Measurements from ENCODE around the gene RHOB.

The RHOB gene

DNA sequence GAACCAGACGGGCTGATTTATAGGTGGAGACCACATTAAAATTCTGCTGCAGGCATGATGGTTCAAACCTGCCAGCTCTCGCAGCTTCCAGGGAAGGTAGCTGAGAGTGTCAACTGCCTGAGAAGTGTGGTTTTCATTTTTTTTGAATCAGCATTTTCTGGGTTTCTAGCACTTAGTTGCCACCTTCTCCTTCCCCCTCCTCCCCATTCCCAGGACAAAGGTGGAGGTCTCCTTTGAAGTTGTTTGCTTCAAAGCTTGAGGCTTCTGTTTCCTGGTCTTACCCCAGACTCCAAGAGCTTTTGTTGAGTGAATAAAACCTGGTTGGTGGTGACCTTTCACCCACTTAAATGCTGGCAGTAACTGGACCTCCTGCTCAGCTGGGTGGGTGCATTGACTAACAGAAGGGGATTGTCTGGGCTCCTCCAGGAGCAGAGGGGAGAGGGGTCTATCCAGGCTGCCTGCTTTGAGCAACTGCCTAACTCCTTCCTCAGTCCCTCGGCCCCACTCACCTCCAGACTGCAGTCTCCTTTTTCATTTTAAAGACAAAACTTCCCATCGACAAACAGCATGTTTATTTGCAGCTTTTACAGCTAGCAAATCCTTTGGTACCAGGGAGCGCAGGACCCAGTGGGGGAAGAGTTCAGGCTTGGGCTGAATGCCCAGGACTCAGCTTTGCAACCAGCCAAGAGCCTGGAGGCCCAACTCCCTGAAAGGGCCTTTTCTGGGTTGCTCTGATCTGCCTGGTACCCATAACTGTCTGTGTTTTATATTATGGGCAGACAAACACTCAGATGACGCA is 3.5 kb downstream of the RHOB start:
- DNase-seq (ENCODE audit: insufficient read length) (no peak), FAIRE-seq (no peak)
- TF ChIP-seq POLR2AphosphoS5 (IDR thresholded peaks at IDR 0.05; ENCODE audit: low read depth, low read length) (no peak), POLR2A (IDR thresholded peaks at IDR 0.05; ENCODE audit: low read depth, low read length) (no peak), TAF1 (IDR thresholded peaks at IDR 0.05; ENCODE audit: borderline replicate concordance, low read depth, low read length) (no peak)

DNA sequence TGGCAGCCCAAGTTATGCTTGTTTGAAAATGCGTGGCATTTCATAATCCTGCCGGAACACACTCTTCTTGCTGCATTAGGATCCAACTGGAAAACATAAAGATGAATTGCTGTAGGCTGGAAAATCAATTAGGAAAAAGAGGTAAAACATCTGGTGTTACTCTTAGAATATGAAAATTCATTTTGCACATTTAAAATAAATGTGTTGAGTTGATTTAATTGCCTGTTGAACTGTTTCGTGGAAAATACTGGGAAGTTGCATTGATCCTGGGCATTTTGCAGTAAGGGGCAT is 4.1 kb downstream of the RHOB start:
- no peak for TF ChIP-seq POLR2A (IDR thresholded peaks at IDR 0.05; ENCODE audit: low read depth, low read length)
- TF ChIP-seq POLR2AphosphoS5 (IDR thresholded peaks at IDR 0.05; ENCODE audit: low read depth, low read length), result no peak
- FAIRE-seq, result no peak

DNA sequence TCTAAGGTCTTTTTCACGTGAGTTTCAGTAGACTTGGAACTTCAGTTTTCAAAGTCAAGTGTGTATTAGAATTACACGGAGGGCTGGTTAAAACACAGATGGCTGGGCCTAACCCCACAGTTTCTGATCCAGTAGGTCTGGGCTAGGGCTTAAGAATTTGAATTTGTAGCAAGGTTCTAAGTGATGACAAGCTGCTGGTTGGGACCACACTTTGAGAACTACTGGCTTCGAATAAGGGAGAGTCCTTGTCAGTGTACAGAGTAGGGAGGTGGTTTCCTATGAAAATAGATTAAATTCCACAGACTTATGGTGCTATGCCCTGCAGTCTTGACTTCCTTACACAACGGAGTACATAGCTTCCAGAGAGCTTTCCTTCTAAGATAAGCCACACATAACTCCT is 4.5 kb downstream of the RHOB start:
- TF ChIP-seq TAF1 (IDR thresholded peaks at IDR 0.05; ENCODE audit: borderline replicate concordance, low read depth, low read length) (no peak), POLR2A (IDR thresholded peaks at IDR 0.05; ENCODE audit: low read depth, low read length) (no peak), POLR2AphosphoS5 (IDR thresholded peaks at IDR 0.05; ENCODE audit: low read depth, low read length) (no peak)
- no peak for FAIRE-seq
- no peak for DNase-seq (ENCODE audit: insufficient read length)

More for the DNA sequence above, 4.1 kb downstream of the RHOB start:
- no peak for DNase-seq (ENCODE audit: insufficient read length)

DNA sequence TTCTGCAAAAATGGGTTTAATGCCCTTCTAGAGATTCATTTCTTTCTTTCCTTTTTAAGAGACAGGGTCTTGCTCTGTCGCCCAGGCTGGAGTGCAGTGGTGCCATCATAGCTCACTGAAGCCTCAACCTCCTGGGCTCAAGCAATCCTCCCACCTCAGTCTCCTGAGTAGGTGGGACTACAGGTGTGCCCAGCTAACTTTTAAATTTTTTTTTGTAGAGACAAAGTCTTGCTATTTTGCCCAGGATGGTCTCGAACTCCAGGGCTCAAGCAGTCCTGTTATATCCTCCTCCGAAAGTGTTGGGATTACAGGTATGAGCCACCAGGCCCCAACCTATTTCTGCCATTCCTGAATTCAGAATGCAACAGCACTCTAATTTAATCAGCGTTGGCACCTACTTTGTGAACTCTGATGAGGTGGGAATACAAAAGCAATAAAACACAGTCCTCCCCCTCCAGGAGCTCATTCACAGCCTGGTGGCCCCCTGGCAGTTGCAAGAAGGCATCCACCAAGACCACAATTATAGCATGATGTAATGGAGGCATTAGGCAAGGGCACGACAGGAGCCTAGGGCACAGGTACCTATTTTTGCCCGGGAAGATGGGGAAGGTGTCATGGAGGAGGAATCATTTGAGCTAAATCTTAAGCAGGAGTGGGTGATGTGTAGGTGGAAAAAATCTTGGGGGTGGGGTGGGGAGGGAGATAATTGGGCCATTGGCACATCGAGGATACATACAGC is 5.1 kb downstream of the RHOB start:
- TF ChIP-seq TAF1 (IDR thresholded peaks at IDR 0.05; ENCODE audit: borderline replicate concordance, low read depth, low read length) (no peak), POLR2AphosphoS5 (IDR thresholded peaks at IDR 0.05; ENCODE audit: low read depth, low read length) (no peak), POLR2A (IDR thresholded peaks at IDR 0.05; ENCODE audit: low read depth, low read length) (no peak)
- FAIRE-seq (no peak), DNase-seq (ENCODE audit: insufficient read length) (no peak)

GRCh38 chr2:20452551-20452950 is 5.7 kb downstream of the RHOB start:
- TF ChIP-seq POLR2AphosphoS5 (IDR thresholded peaks at IDR 0.05; ENCODE audit: low read depth, low read length), result no peak
- no peak for TF ChIP-seq TAF1 (IDR thresholded peaks at IDR 0.05; ENCODE audit: borderline replicate concordance, low read depth, low read length)
- TF ChIP-seq POLR2A (IDR thresholded peaks at IDR 0.05; ENCODE audit: low read depth, low read length), result no peak
- DNase-seq (ENCODE audit: insufficient read length) (no peak), FAIRE-seq (no peak)

GRCh38 chr2:20453087-20453486 is 6.2 kb downstream of the RHOB start:
- FAIRE-seq (no peak), DNase-seq (ENCODE audit: insufficient read length) (no peak)
- no peak for TF ChIP-seq TAF1 (IDR thresholded peaks at IDR 0.05; ENCODE audit: borderline replicate concordance, low read depth, low read length)
- no peak for TF ChIP-seq POLR2AphosphoS5 (IDR thresholded peaks at IDR 0.05; ENCODE audit: low read depth, low read length)
- no peak for TF ChIP-seq POLR2A (IDR thresholded peaks at IDR 0.05; ENCODE audit: low read depth, low read length)

DNA sequence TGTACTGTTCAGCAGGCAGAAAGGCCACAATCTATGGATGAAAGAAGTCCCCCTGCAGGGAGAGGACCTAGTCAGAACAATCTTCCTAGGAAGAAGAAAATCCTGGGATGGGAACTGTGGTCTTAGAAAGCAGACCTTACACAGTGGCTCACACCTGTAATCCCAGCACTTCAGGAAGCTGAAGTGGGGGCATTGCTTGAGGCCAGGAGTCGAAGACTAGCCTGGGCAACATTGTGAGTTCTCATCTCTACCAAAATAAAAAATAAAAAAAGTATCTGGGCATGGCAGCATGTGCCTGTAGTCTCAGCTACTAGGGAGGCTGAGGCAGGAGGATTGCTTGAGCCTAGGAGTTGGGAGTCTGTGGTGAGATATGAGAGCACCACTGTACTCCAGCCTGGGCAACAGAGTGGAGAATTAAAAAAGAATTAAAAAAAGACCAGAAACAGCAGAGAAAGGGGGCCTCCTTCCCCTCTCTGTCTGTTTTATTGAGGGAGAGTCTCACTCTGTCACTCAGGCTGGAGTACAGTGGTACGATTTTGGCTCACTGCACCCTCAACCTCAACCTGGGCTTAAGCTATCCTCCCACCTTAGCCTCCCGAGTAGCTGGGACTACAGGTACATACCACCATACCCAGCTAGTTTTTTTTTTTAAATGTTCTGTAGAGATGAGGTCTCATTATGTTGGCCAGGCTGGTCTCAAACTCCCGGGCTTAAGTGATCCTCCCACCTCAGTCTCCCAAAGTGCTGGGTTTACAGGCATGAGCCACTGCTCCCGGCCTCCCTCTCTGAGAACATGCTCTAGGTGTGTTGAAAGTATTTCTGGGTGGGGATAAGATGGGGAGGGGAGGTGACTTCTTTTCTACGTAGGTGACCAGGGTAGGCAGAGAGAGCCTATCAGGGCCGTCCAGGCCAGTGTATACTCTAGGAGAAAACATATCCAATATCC is 7.4 kb downstream of the RHOB start:
- no peak for FAIRE-seq
- no peak for TF ChIP-seq POLR2A (IDR thresholded peaks at IDR 0.05; ENCODE audit: low read depth, low read length)
- TF ChIP-seq TAF1 (IDR thresholded peaks at IDR 0.05; ENCODE audit: borderline replicate concordance, low read depth, low read length), result no peak
- no peak for TF ChIP-seq POLR2AphosphoS5 (IDR thresholded peaks at IDR 0.05; ENCODE audit: low read depth, low read length)
- DNase-seq (ENCODE audit: insufficient read length), result no peak

DNA sequence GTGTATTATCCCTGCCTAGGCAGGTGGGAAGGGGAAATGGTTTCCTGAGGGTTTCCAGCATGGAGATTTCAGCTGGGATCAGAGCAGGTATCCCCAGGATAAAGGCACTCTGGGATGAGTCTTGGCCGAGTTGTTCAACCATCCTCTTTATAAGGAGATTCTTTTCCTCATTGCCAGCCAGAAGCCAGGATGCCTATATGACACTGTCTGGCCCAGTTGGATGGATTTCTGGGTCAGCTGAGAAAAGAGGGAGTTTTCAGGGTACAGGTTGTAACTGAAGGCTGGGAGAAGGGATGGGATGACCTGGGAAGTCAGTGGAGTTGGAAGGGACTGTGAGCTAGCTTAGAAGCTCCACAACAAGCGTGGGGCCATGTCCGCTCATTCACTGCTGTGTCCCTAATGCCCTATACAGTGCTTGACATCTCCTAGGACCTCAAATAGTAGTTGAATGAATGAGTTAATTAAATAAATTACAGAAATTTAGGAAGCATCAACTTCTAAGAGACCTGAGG is 8.3 kb downstream of the RHOB start:
- no peak for FAIRE-seq
- no peak for TF ChIP-seq POLR2A (IDR thresholded peaks at IDR 0.05; ENCODE audit: low read depth, low read length)
- TF ChIP-seq POLR2AphosphoS5 (IDR thresholded peaks at IDR 0.05; ENCODE audit: low read depth, low read length), result no peak
- TF ChIP-seq TAF1 (IDR thresholded peaks at IDR 0.05; ENCODE audit: borderline replicate concordance, low read depth, low read length), result no peak
- DNase-seq (ENCODE audit: insufficient read length), result no peak

- FAIRE-seq, result no peak
- TF ChIP-seq TAF1 (IDR thresholded peaks at IDR 0.05; ENCODE audit: borderline replicate concordance, low read depth, low read length) (no peak), POLR2A (IDR thresholded peaks at IDR 0.05; ENCODE audit: low read depth, low read length) (no peak), POLR2AphosphoS5 (IDR thresholded peaks at IDR 0.05; ENCODE audit: low read depth, low read length) (no peak)
- no peak for DNase-seq (ENCODE audit: insufficient read length)
Observed at GRCh38 chr2:20456116-20456571, 9.3 kb downstream of the RHOB start.

- no peak for FAIRE-seq
- no peak for TF ChIP-seq POLR2AphosphoS5 (IDR thresholded peaks at IDR 0.05; ENCODE audit: low read depth, low read length)
- TF ChIP-seq TAF1 (IDR thresholded peaks at IDR 0.05; ENCODE audit: borderline replicate concordance, low read depth, low read length), result no peak
- DNase-seq (ENCODE audit: insufficient read length), result no peak
Observed at GRCh38 chr2:20456636-20457426, 10.0 kb downstream of the RHOB start.

All from GM12892 (cell line).